ENCODE data around the gene OR2A12. TPM values are rescaled to one million over a fixed set of nuclear protein-coding genes. Genes with fewer than 3 reads are reported as not detected.
A peak's percentile ranks its signal among the peaks of the same experiment; 100 is the strongest.
"Not testable (repeated sequence)": the region's sequence is repeated elsewhere in the genome, so short reads cannot be mapped to it uniquely, and the experiment has no call there.

Gene OR2A12
- total RNA-seq, 2 experiments from 2014 or later = not detected

GRCh38 chr7:144049491-144049890 is 36.6 kb upstream of the OR2A12 start:
- DNase-seq (no peak), ATAC-seq (no peak)
- no peak for TF ChIP-seq CTCF (IDR thresholded peaks at IDR 0.05)
- ChIA-PET POLR2A (no interaction called here), CTCF (no interaction called here)
- Mint-ChIP-seq H3K36me3 (ENCODE audit: low read depth) (no peaks in the 10 kb centered on the region), H3K4me1 (ENCODE audit: low read depth) (no peaks in the 10 kb centered on the region), H3K27ac (no peak overlapping the region), H3K4me3 (no peak overlapping the region), H3K27me3 (peaks cover 12% of the 10 kb centered on the region), H3K9me3 (no peaks in the 10 kb centered on the region)
- intact Hi-C loops (cut with micrococcal nuclease) = no loop called here

GRCh38 chr7:144050093-144050492 is 36.0 kb upstream of the OR2A12 start:
- DNase-seq (no peak), ATAC-seq (no peak)
- no peak overlapping the region for H3K27ac Mint-ChIP-seq
- H3K36me3 Mint-ChIP-seq (ENCODE audit: low read depth) = no peaks in the 10 kb centered on the region
- ChIA-PET CTCF (no interaction called here), POLR2A (no interaction called here)
- H3K9me3 Mint-ChIP-seq = no peaks in the 10 kb centered on the region
- TF ChIP-seq CTCF (IDR thresholded peaks at IDR 0.05) = no peak
- no peak overlapping the region for H3K4me3 Mint-ChIP-seq
- intact Hi-C loops (cut with micrococcal nuclease) = no loop called here
- peaks cover 12% of the 10 kb centered on the region for H3K27me3 Mint-ChIP-seq
- no peaks in the 10 kb centered on the region for H3K4me1 Mint-ChIP-seq (ENCODE audit: low read depth)

- H3K27me3 Mint-ChIP-seq = peaks cover 12% of the 10 kb centered on the region
- DNase-seq; H3K4me1 Mint-ChIP-seq (ENCODE audit: low read depth); H3K4me3 Mint-ChIP-seq; intact Hi-C loops (cut with micrococcal nuclease); ATAC-seq; H3K36me3 Mint-ChIP-seq (ENCODE audit: low read depth); CTCF ChIA-PET; H3K27ac Mint-ChIP-seq; POLR2A ChIA-PET; H3K9me3 Mint-ChIP-seq: not testable (repeated sequence)
Observed at GRCh38 chr7:144050884-144051283, 35.2 kb upstream of the OR2A12 start.

GRCh38 chr7:144057954-144058353 is 28.1 kb upstream of the OR2A12 start:
- no peak overlapping the region for H3K4me3 Mint-ChIP-seq
- intact Hi-C loops (cut with micrococcal nuclease) = loop anchor here (2.0 kb wide), 1 partner anchor 69 kb away; no protein-coding TSS in a partner anchor
- ChIA-PET CTCF (no interaction called here), POLR2A (no interaction called here)
- peaks cover 8% of the 10 kb centered on the region for H3K27me3 Mint-ChIP-seq
- ATAC-seq = no peak
- no peak for DNase-seq
- TF ChIP-seq CTCF (IDR thresholded peaks at IDR 0.05) = no peak
- no peaks in the 10 kb centered on the region for H3K4me1 Mint-ChIP-seq (ENCODE audit: low read depth)
- no peaks in the 10 kb centered on the region for H3K36me3 Mint-ChIP-seq (ENCODE audit: low read depth)
- peaks cover 4% of the 10 kb centered on the region for H3K9me3 Mint-ChIP-seq
- H3K27ac Mint-ChIP-seq = no peak overlapping the region

GRCh38 chr7:144063710-144064109 is 22.4 kb upstream of the OR2A12 start:
- intact Hi-C loops (cut with micrococcal nuclease) = no loop called here
- peaks cover 15% of the 10 kb centered on the region for H3K27me3 Mint-ChIP-seq
- no peak for ATAC-seq
- H3K9me3 Mint-ChIP-seq = peaks cover 4% of the 10 kb centered on the region
- peak; percentile 49 for TF ChIP-seq CTCF (IDR thresholded peaks at IDR 0.05)
- H3K36me3 Mint-ChIP-seq (ENCODE audit: low read depth) = no peaks in the 10 kb centered on the region
- no peaks in the 10 kb centered on the region for H3K4me1 Mint-ChIP-seq (ENCODE audit: low read depth)
- H3K27ac Mint-ChIP-seq = no peak overlapping the region
- ChIA-PET POLR2A (no interaction called here), CTCF (interaction anchor here (0.8 to 2.1 kb wide), 5 partner anchors 10 to 71 kb away, joined by 3 to 9 read pairs (median 3); no protein-coding TSS in a partner anchor)
- no peak overlapping the region for H3K4me3 Mint-ChIP-seq
- DNase-seq = no peak

- Mint-ChIP-seq H3K27me3 (peaks cover 7% of the 10 kb centered on the region), H3K4me3 (no peak within 1 kb of the TSS), H3K36me3 (ENCODE audit: low read depth) (no peaks in the 10 kb centered on the region), H3K27ac (no peak within 1 kb of the TSS), H3K9me3 (no peaks in the 10 kb centered on the region), H3K4me1 (ENCODE audit: low read depth) (no peaks in the 10 kb centered on the region)
- intact Hi-C loops (cut with micrococcal nuclease) = no loop called here
- CTCF ChIA-PET = no interaction called here
- POLR2A ChIA-PET = no interaction called here
- no peak for DNase-seq
- TF ChIP-seq CTCF (IDR thresholded peaks at IDR 0.05) = no peak
- no peak for ATAC-seq
Observed at GRCh38 chr7:144069511-144069910, 16.6 kb upstream of the OR2A12 start, which contains the start of gene OR2A25. OR2A25 (plus strand) TSS chr7:144069811; CDS start chr7:144074220, 4,409 bp downstream.
